Measurements from ENCODE around the gene ESRRA. TPM values are rescaled to one million over a fixed set of nuclear protein-coding genes. Genes with fewer than 3 reads are reported as not detected.

ESRRA gene
- total and polyA plus RNA-seq, 2 of the 4 experiments (the other 2 are of a cell fraction): 10.2 to 15.0 TPM

DNA sequence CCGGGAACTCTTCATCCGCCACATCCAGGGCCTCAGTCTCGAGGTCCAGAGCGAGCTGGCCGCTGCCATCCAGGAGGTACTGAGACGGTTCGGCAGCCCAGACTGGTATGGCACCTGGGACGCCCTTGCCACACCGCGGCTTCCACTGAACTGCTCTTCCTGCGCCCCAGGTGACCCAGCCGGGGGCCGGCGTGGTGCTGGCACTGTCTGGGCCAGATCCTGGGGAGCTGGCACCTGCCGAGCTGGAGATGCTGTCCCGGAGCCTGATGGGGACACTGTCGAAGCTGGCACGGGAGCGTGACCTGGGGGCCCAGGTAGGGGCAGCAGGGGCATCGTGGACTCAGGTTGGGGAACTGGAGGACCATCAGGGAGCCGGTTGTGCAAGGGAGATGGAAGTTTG, 36.1 kb downstream of the ESRRA start:
- no TSS peak for BruUV-seq (replicated peaks)
- H2AK9ac ChIP-seq (replicated peaks; ENCODE audit: low read depth, low read length, poor library complexity): no peak overlapping the region
- CTCF ChIA-PET: interaction anchor here (0.6 to 2.2 kb wide), 3 partner anchors 9 to 14 kb away, joined by 3 to 11 read pairs (median 4); no protein-coding TSS in a partner anchor
- H3K27me3 ChIP-seq (ENCODE audit: control insufficient read depth, insufficient read depth, low read length): peaks cover 11% of the 10 kb centered on the region; the same call in 1 of the 2 replicates
- H3K14ac ChIP-seq (replicated peaks; ENCODE audit: low read depth, low read length): no peak overlapping the region
- H4K5ac ChIP-seq (ENCODE audit: low read depth, low read length): no peak overlapping the region
- ATAC-seq (ENCODE audit: low read depth) (no peak), DNase-seq (no peak)
- H4K20me1 ChIP-seq (ENCODE audit: insufficient read depth, low read length): no peaks in the 10 kb centered on the region
- no peaks in the 10 kb centered on the region for H3K9me1 ChIP-seq (ENCODE audit: insufficient read depth, low read length)
- H2AK5ac ChIP-seq (ENCODE audit: low read depth, low read length): no peak overlapping the region
- H3K4me2 ChIP-seq (ENCODE audit: low read depth, low read length): no peak overlapping the region
- H2AFZ ChIP-seq (replicated peaks; ENCODE audit: low read length, poor library complexity): peak overlapping the region; percentile 33
- H3K27ac ChIP-seq (ENCODE audit: insufficient read depth, low read length): no peak overlapping the region
- intact Hi-C loops (cut with micrococcal nuclease): no loop called here
- no peaks in the 10 kb centered on the region for H3K36me3 ChIP-seq (ENCODE audit: control insufficient read depth, insufficient read depth, low read length)
- WGBS, 2 experiments (ENCODE audit: extremely low coverage in 2 of 2, insufficient read length in 1 of 2): 76% methylated on average over 14 of the region's 21 CpGs; no CpG with 5 or more reads in 1 of the 2 experiments
- TF ChIP-seq POLR2A (IDR thresholded peaks at IDR 0.05; ENCODE audit: low read depth, low read length): no peak
- TF ChIP-seq FOS (IDR thresholded peaks at IDR 0.05; ENCODE audit: low read depth, low read length): no peak
- no peak for TF ChIP-seq MXI1 (IDR thresholded peaks at IDR 0.05; ENCODE audit: borderline replicate concordance, low read depth, low read length)
- TF ChIP-seq BHLHE40 (IDR thresholded peaks at IDR 0.05; ENCODE audit: low read depth, low read length): no peak
- no peak for TF ChIP-seq MAFK (IDR thresholded peaks at IDR 0.05; ENCODE audit: low read depth, low read length)
- TF ChIP-seq, protein P1, sequence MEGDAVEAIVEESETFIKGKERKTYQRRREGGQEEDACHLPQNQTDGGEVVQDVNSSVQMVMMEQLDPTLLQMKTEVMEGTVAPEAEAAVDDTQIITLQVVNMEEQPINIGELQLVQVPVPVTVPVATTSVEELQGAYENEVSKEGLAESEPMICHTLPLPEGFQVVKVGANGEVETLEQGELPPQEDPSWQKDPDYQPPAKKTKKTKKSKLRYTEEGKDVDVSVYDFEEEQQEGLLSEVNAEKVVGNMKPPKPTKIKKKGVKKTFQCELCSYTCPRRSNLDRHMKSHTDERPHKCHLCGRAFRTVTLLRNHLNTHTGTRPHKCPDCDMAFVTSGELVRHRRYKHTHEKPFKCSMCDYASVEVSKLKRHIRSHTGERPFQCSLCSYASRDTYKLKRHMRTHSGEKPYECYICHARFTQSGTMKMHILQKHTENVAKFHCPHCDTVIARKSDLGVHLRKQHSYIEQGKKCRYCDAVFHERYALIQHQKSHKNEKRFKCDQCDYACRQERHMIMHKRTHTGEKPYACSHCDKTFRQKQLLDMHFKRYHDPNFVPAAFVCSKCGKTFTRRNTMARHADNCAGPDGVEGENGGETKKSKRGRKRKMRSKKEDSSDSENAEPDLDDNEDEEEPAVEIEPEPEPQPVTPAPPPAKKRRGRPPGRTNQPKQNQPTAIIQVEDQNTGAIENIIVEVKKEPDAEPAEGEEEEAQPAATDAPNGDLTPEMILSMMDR (conservative IDR thresholded peaks at IDR 0.05; ENCODE audit: low read depth, low read length): no peak
- TF ChIP-seq RAD21 (IDR thresholded peaks at IDR 0.05; ENCODE audit: low read length): no peak
- no peak for TF ChIP-seq CEBPB (IDR thresholded peaks at IDR 0.05; ENCODE audit: low read depth, low read length)
- TF ChIP-seq SMC3 (IDR thresholded peaks at IDR 0.05; ENCODE audit: low read depth, low read length): no peak
- no peak for TF ChIP-seq CHD1 (IDR thresholded peaks at IDR 0.05; ENCODE audit: low read depth, low read length)
- TF ChIP-seq MAZ (IDR thresholded peaks at IDR 0.05; ENCODE audit: borderline replicate concordance, low read depth, low read length): no peak
- no peak for TF ChIP-seq RFX5 (IDR thresholded peaks at IDR 0.05; ENCODE audit: low read depth, low read length)
- TF ChIP-seq, protein P2, sequence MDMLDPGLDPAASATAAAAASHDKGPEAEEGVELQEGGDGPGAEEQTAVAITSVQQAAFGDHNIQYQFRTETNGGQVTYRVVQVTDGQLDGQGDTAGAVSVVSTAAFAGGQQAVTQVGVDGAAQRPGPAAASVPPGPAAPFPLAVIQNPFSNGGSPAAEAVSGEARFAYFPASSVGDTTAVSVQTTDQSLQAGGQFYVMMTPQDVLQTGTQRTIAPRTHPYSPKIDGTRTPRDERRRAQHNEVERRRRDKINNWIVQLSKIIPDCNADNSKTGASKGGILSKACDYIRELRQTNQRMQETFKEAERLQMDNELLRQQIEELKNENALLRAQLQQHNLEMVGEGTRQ (IDR thresholded peaks at IDR 0.05; ENCODE audit: low read depth, low read length): no peak
- TF ChIP-seq NFE2L2 (IDR thresholded peaks at IDR 0.05; ENCODE audit: low read depth, low read length): no peak
- TF ChIP-seq RCOR1 (IDR thresholded peaks at IDR 0.05; ENCODE audit: insufficient replicate concordance, low read length): no peak
- TF ChIP-seq, protein P3, sequence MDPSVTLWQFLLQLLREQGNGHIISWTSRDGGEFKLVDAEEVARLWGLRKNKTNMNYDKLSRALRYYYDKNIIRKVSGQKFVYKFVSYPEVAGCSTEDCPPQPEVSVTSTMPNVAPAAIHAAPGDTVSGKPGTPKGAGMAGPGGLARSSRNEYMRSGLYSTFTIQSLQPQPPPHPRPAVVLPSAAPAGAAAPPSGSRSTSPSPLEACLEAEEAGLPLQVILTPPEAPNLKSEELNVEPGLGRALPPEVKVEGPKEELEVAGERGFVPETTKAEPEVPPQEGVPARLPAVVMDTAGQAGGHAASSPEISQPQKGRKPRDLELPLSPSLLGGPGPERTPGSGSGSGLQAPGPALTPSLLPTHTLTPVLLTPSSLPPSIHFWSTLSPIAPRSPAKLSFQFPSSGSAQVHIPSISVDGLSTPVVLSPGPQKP (IDR thresholded peaks at IDR 0.05; ENCODE audit: borderline replicate concordance, low read depth, low read length): no peak
- dilution Hi-C loops (cut with HindIII; ENCODE audit: low sequenced_read_pairs, unreplicated experiment): no loop called here
- peaks cover 6% of the 10 kb centered on the region for H3K4me1 ChIP-seq (ENCODE audit: control insufficient read depth, insufficient read depth, low read length)
- H4K8ac ChIP-seq (ENCODE audit: low read depth in 2 of 2, low read length in 2 of 2): no peak overlapping the region
- no peak overlapping the region for H3K4ac ChIP-seq (ENCODE audit: low read depth, low read length)
- no peaks in the 10 kb centered on the region for H3K79me1 ChIP-seq (ENCODE audit: low read depth in 1 of 2, low read length in 2 of 2)
- no peak overlapping the region for H2BK15ac ChIP-seq (ENCODE audit: low read depth, low read length)
- H2BK5ac ChIP-seq (ENCODE audit: low read depth, low read length, poor library complexity, severe bottlenecking): no peak overlapping the region
- H3K9ac ChIP-seq (ENCODE audit: low read depth, low read length): no peak overlapping the region
- no peaks in the 10 kb centered on the region for H3K9me3 ChIP-seq (ENCODE audit: control insufficient read depth, insufficient read depth, low read length)
- no peak overlapping the region for H3K23ac ChIP-seq (ENCODE audit: low read depth, low read length)
- no peak overlapping the region for H3K4me3 ChIP-seq (ENCODE audit: insufficient read depth, low read depth, low read length)
- no peak overlapping the region for H4K91ac ChIP-seq (ENCODE audit: insufficient read depth, low read depth, low read length)
- in situ Hi-C loops (cut with MboI; ENCODE audit: low sequenced_read_pairs): no loop called here
- H3K56ac ChIP-seq (ENCODE audit: extremely low read depth, insufficient read depth, low read length): no peak overlapping the region
- no peak overlapping the region for H2BK120ac ChIP-seq (ENCODE audit: low read depth, low read length)
- POLR2A ChIA-PET (ENCODE audit: unreplicated experiment): no interaction called here
- no peak overlapping the region for H2BK20ac ChIP-seq (ENCODE audit: low read depth, low read length)
- H3K18ac ChIP-seq (ENCODE audit: low read depth, low read length): no peak overlapping the region

All from IMR-90 (cell line).